Neural cell (in vitro differentiated cells): ENCODE data around the gene PIK3C2G. TPM values are rescaled to one million over a fixed set of nuclear protein-coding genes. Genes with fewer than 3 reads are reported as not detected.

Experiments
- H2AFZ ChIP-seq: fragments of 200-600, 300-800 bp; sonication (generic), shearing (Covaris generic); 2 replicates; pipeline ENCODE4 v1.6.0; 2014; ENCODE audit warnings: low read depth, mild to moderate bottlenecking, antibody characterized with exemption, low read length, moderate library complexity
- H3F3A ChIP-seq: fragments of 200-600 bp; shearing (Covaris generic); 2 replicates; pipeline ENCODE4 v1.6.1; 2016; ENCODE audit warnings: mild to moderate bottlenecking, moderate library complexity, mixed read lengths, antibody characterized with exemption, low read length; ENCODE audit not compliant: insufficient read depth, poor library complexity, severe bottlenecking
- H3K27ac ChIP-seq: fragments of 200-600, 300-800 bp; sonication (generic), shearing (Covaris generic); 2 replicates; pipeline ENCODE4 v1.5.1; 2014; ENCODE audit warnings: mild to moderate bottlenecking, low read length, moderate library complexity
- H3K27me3 ChIP-seq: fragments of 300-800, 200-600 bp; sonication (generic), shearing (Covaris generic); 2 replicates; pipeline ENCODE4 v1.6.0; 2014; ENCODE audit warnings: mild to moderate bottlenecking, low read depth, low read length, moderate library complexity; ENCODE audit not compliant: insufficient read depth
- H3K36me3 ChIP-seq: fragments of 300-800, 200-600 bp; sonication (generic), shearing (Covaris generic); 2 replicates; pipeline ENCODE4 v1.5.1; 2014; ENCODE audit warnings: mild to moderate bottlenecking, antibody characterized with exemption, low read length, moderate library complexity; ENCODE audit not compliant: insufficient read depth
- H3K4me2 ChIP-seq: fragments of 300-800, 200-600 bp; sonication (generic), shearing (Covaris generic); 2 replicates; pipeline ENCODE4 v1.6.0; 2014; ENCODE audit warnings: mild to moderate bottlenecking, low read length
- H3K4me3 ChIP-seq: fragments of 300-800, 200-600 bp; sonication (generic), shearing (Covaris generic); 2 replicates; pipeline ENCODE4 v1.5.1; 2014; ENCODE audit warnings: mild to moderate bottlenecking, low read length, moderate library complexity
- H3K79me2 ChIP-seq: fragments of 200-600 bp; shearing (Covaris generic); replicated peaks from 2 replicates; pipeline ENCODE4 v1.6.0; 2014; ENCODE audit warnings: mild to moderate bottlenecking, low read length, moderate library complexity; ENCODE audit not compliant: insufficient read depth
- H3K9ac ChIP-seq: fragments of 300-800, 200-600 bp; sonication (generic), shearing (Covaris generic); 2 replicates; pipeline ENCODE4 v1.6.1; 2016; ENCODE audit warnings: mild to moderate bottlenecking, low read length, mixed read lengths
- H3K9me2 ChIP-seq: fragments of 200-600 bp; shearing (Covaris generic); 2 replicates; pipeline ENCODE4 v1.6.1; 2016; ENCODE audit warnings: mild to moderate bottlenecking, low read length, mixed read lengths; ENCODE audit not compliant: insufficient read depth
- H3K9me3 ChIP-seq: fragments of 200-600, 300-800 bp; sonication (generic), shearing (Covaris generic); 2 replicates; pipeline ENCODE4 v1.6.1; 2016; ENCODE audit warnings: mild to moderate bottlenecking, mixed run types, low read length, moderate library complexity, mixed read lengths
- H4K20me1 ChIP-seq: fragments of 200-600 bp; shearing (Covaris generic); 2 replicates; pipeline ENCODE4 v1.6.1; 2016; ENCODE audit warnings: mild to moderate bottlenecking, mixed run types; ENCODE audit not compliant: insufficient read depth
- CTCF ChIP-seq: fragments of 450-650 bp; IDR thresholded peaks from 2 replicates; pipeline ENCODE4 v1.5.1; 2014; ENCODE audit warnings: antibody characterized with exemption, mild to moderate bottlenecking, moderate library complexity; ENCODE audit not compliant: poor library complexity, severe bottlenecking
- EP300 ChIP-seq: fragments of 450-650 bp; conservative IDR thresholded peaks from 2 replicates; pipeline ENCODE4 v1.6.1; 2014; ENCODE audit warnings: antibody characterized with exemption, mild to moderate bottlenecking, moderate library complexity; ENCODE audit not compliant: poor library complexity, severe bottlenecking
- EZH2 ChIP-seq: fragments of 200-600, 300-800 bp; shearing (Covaris generic), sonication (generic); IDR thresholded peaks from 2 replicates; pipeline ENCODE4 v1.6.1; 2014; ENCODE audit warnings: antibody characterized with exemption, low read length, borderline replicate concordance, mild to moderate bottlenecking; ENCODE audit not compliant: insufficient read depth, poor library complexity, severe bottlenecking
- MXI1 ChIP-seq: fragments of 450-650 bp; conservative IDR thresholded peaks from 2 replicates; pipeline ENCODE4 v1.6.1; 2014; ENCODE audit warnings: antibody characterized with exemption, mild to moderate bottlenecking; ENCODE audit not compliant: poor library complexity, severe bottlenecking
- POLR2AphosphoS5 ChIP-seq: IDR thresholded peaks from 2 replicates; pipeline ENCODE4 v1.6.1; 2012
- RAD21 ChIP-seq: fragments of 450-650 bp; conservative IDR thresholded peaks from 2 replicates; pipeline ENCODE4 v1.6.1; 2014; ENCODE audit warnings: antibody characterized with exemption, mild to moderate bottlenecking, moderate library complexity
- SMC3 ChIP-seq: fragments of 450-650 bp; conservative IDR thresholded peaks from 2 replicates; pipeline ENCODE4 v1.6.1; 2014; ENCODE audit warnings: antibody characterized with exemption, mild to moderate bottlenecking, moderate library complexity; ENCODE audit not compliant: poor library complexity
- TAF1 ChIP-seq: IDR thresholded peaks from 2 replicates; pipeline ENCODE4 v1.6.1; 2012; ENCODE audit warnings: low read depth
- polyA plus RNA-seq: library from polyadenylated mRNA; depleted of rRNA; stranded (reverse); fragments of >200 nt; gene quantifications from 2 replicates; pipeline ENCODE4 v1.2.3, GENCODE V29; 2014
- TF ChIP-seq, protein P1 (sequence below): IDR thresholded peaks from 2 replicates; pipeline ENCODE4 v1.6.1; 2012; ENCODE audit warnings: borderline replicate concordance

The PIK3C2G gene
- polyA plus RNA-seq, 1 donor from 2014 or later, result not detected

DNA sequence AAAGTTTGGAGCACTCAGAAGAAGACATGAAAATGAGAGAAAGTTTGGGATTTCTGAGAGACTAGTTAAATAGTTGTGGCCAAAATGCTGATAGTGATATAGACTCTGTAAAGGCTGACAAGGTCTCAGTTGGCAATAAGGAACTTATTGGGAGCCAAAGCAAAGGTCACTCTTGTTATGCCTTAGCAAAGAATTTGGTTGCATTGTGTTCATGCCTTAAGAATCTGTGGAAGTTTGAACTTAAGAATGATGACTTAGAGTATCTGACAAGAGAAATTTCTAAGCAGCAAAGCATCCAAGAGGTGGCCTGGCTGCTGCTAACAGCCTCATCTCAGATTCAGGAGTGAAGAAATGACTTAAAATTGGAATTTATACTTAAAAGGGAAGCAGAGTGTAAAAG lies 113.8 kb downstream of the PIK3C2G start:
- no peaks in the 10 kb centered on the region for H3K9me2 ChIP-seq
- H3K4me3 ChIP-seq, result no peak overlapping the region
- no peak overlapping the region for H3K27ac ChIP-seq
- H4K20me1 ChIP-seq, result no peaks in the 10 kb centered on the region
- TF ChIP-seq EP300, result no peak
- no peak overlapping the region for H3K4me2 ChIP-seq
- no peaks in the 10 kb centered on the region for H3K27me3 ChIP-seq
- no peaks in the 10 kb centered on the region for H3K79me2 ChIP-seq
- no peaks in the 10 kb centered on the region for H3K36me3 ChIP-seq
- H2AFZ ChIP-seq, result no peak overlapping the region
- H3K9me3 ChIP-seq, result peaks cover 6% of the 10 kb centered on the region
- no peaks in the 10 kb centered on the region for H3F3A ChIP-seq
- no peak overlapping the region for H3K9ac ChIP-seq

GRCh38 chr12:18375583-18375982 lies 114.3 kb downstream of the PIK3C2G start:
- no peak overlapping the region for H3K9ac ChIP-seq
- H3F3A ChIP-seq, result no peaks in the 10 kb centered on the region
- peaks cover 6% of the 10 kb centered on the region for H3K9me3 ChIP-seq
- no peaks in the 10 kb centered on the region for H3K79me2 ChIP-seq
- H3K27ac ChIP-seq, result no peak overlapping the region
- no peak for TF ChIP-seq TAF1
- TF ChIP-seq MXI1, result no peak
- TF ChIP-seq POLR2AphosphoS5, result no peak
- TF ChIP-seq, protein P1, sequence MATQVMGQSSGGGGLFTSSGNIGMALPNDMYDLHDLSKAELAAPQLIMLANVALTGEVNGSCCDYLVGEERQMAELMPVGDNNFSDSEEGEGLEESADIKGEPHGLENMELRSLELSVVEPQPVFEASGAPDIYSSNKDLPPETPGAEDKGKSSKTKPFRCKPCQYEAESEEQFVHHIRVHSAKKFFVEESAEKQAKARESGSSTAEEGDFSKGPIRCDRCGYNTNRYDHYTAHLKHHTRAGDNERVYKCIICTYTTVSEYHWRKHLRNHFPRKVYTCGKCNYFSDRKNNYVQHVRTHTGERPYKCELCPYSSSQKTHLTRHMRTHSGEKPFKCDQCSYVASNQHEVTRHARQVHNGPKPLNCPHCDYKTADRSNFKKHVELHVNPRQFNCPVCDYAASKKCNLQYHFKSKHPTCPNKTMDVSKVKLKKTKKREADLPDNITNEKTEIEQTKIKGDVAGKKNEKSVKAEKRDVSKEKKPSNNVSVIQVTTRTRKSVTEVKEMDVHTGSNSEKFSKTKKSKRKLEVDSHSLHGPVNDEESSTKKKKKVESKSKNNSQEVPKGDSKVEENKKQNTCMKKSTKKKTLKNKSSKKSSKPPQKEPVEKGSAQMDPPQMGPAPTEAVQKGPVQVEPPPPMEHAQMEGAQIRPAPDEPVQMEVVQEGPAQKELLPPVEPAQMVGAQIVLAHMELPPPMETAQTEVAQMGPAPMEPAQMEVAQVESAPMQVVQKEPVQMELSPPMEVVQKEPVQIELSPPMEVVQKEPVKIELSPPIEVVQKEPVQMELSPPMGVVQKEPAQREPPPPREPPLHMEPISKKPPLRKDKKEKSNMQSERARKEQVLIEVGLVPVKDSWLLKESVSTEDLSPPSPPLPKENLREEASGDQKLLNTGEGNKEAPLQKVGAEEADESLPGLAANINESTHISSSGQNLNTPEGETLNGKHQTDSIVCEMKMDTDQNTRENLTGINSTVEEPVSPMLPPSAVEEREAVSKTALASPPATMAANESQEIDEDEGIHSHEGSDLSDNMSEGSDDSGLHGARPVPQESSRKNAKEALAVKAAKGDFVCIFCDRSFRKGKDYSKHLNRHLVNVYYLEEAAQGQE, result no peak
- no peak for TF ChIP-seq EZH2
- no peak for TF ChIP-seq EP300
- no peak for TF ChIP-seq RAD21
- no peak for TF ChIP-seq SMC3
- TF ChIP-seq CTCF, result no peak
- H3K4me3 ChIP-seq, result no peak overlapping the region
- H3K4me2 ChIP-seq, result no peak overlapping the region
- H3K9me2 ChIP-seq, result no peaks in the 10 kb centered on the region
- H2AFZ ChIP-seq, result no peak overlapping the region
- no peaks in the 10 kb centered on the region for H3K27me3 ChIP-seq
- H3K36me3 ChIP-seq, result no peaks in the 10 kb centered on the region
- H4K20me1 ChIP-seq, result no peaks in the 10 kb centered on the region

DNA sequence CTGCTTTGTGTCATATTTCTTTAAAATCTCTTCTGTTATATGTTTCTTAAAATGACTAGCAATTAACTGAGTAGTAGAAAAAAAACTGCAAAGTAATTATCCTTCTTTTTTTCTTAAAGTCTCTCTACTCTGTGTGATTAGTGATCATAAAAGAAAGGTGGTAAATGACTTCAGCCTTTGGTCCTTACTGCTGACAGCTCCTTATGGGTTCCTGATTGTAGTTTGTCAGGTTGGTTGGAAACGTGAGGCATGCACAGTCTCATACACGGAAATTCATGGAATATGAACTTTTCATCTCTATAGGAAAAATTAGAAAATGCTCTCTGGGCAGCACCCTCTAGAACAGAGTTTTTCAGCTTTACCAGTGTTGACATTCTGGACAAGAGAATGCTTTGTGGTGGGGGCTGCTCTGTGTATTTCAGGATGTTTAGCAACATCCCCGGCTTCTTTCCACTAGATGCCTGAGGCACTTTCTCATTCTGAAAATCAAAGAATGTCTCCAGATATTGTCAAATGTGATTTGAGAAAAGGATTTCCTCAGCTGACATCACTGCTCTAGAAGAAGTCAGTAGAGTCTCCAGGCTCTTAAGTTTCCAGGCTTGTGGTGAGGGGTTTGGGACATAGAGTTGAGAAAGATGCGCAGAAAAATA lies 121.0 kb downstream of the PIK3C2G start:
- Histone ChIP-seq H2AFZ (no peak overlapping the region), H3K36me3 (no peaks in the 10 kb centered on the region), H3F3A (no peaks in the 10 kb centered on the region), H4K20me1 (no peaks in the 10 kb centered on the region), H3K4me3 (no peak overlapping the region), H3K27ac (no peak overlapping the region), H3K4me2 (no peak overlapping the region), H3K79me2 (no peaks in the 10 kb centered on the region), H3K9me3 (no peaks in the 10 kb centered on the region), H3K9me2 (no peaks in the 10 kb centered on the region), H3K27me3 (no peaks in the 10 kb centered on the region), H3K9ac (no peak overlapping the region)
- TF ChIP-seq EZH2, result no peak
- TF ChIP-seq, protein P1, result no peak
- no peak for TF ChIP-seq SMC3
- no peak for TF ChIP-seq RAD21
- no peak for TF ChIP-seq CTCF
- no peak for TF ChIP-seq TAF1
- TF ChIP-seq EP300, result no peak
- TF ChIP-seq POLR2AphosphoS5, result no peak
- TF ChIP-seq MXI1, result no peak
